IMR-90 (cell line): Measurements from ENCODE around the gene TIMELESS. TPM values are rescaled to one million over a fixed set of nuclear protein-coding genes. Genes with fewer than 3 reads are reported as not detected.

Source experiments
- polyA plus RNA-seq, 3 experiments: library from polyadenylated mRNA; depleted of rRNA; stranded (reverse); fragments of >200 nt; gene quantifications; 2 replicates each; pipeline ENCODE4 v1.2.3, GENCODE V29; 2012; ENCODE audit warnings: low replicate concordance in 1 of 3
- total RNA-seq: library from RNA; depleted of rRNA; stranded (reverse); fragments of >200 nt; gene quantifications from 2 replicates; pipeline ENCODE4 v1.2.3, GENCODE V29; 2012; rRNA removed

Gene TIMELESS
- total and polyA plus RNA-seq, 2 of the 4 experiments (the other 2 are of a cell fraction) = 7.3 to 10.4 TPM

Other genes with a start within 250 kb of the TIMELESS start
- gene RNF41, start 227.5 kb downstream of the TIMELESS start, total RNA-seq = 191 and 272 TPM in 2 replicates
- 112 and 125 TPM in 2 replicates for gene RNF41, start 227.5 kb downstream of the TIMELESS start, polyA plus RNA-seq (2012; rRNA removed)
- 29.2 and 31.4 TPM in 2 replicates for gene NABP2, start 225.1 kb downstream of the TIMELESS start, total RNA-seq
- 37.4 and 42.5 TPM in 2 replicates for gene NABP2, start 225.1 kb downstream of the TIMELESS start, polyA plus RNA-seq (2012; rRNA removed)
- gene SLC39A5, start 219.4 kb downstream of the TIMELESS start, total RNA-seq = not detected in 2 replicates
- gene SLC39A5, start 219.4 kb downstream of the TIMELESS start, polyA plus RNA-seq (2012; rRNA removed) = not detected in 2 replicates
- 15.4 and 16.1 TPM in 2 replicates for gene ANKRD52, start 191.0 kb downstream of the TIMELESS start, total RNA-seq
- gene ANKRD52, start 191.0 kb downstream of the TIMELESS start, polyA plus RNA-seq (2012; rRNA removed) = 35.9 and 36.2 TPM in 2 replicates
- 4.7 TPM in 2 replicates for gene COQ10A, start 182.5 kb downstream of the TIMELESS start, total RNA-seq
- gene COQ10A, start 182.5 kb downstream of the TIMELESS start, polyA plus RNA-seq (2012; rRNA removed) = 10.2 and 10.8 TPM in 2 replicates
- 90.5 and 139 TPM in 2 replicates for gene CS, start 149.1 kb downstream of the TIMELESS start, total RNA-seq
- 120 and 146 TPM in 2 replicates for gene CS, start 149.1 kb downstream of the TIMELESS start, polyA plus RNA-seq (2012; rRNA removed)
- 65.2 and 76.7 TPM in 2 replicates for gene CNPY2, start 133.4 kb downstream of the TIMELESS start, total RNA-seq
- gene CNPY2, start 133.4 kb downstream of the TIMELESS start, polyA plus RNA-seq (2012; rRNA removed) = 175 and 177 TPM in 2 replicates
- 7.5 and 9.7 TPM in 2 replicates for gene PAN2, start 115.4 kb downstream of the TIMELESS start, total RNA-seq
- 16.6 and 20.2 TPM in 2 replicates for gene PAN2, start 115.4 kb downstream of the TIMELESS start, polyA plus RNA-seq (2012; rRNA removed)
- gene IL23A, start 110.5 kb downstream of the TIMELESS start, total RNA-seq = not detected in 2 replicates
- 0.17 and 0.55 TPM in 2 replicates for gene IL23A, start 110.5 kb downstream of the TIMELESS start, polyA plus RNA-seq (2012; rRNA removed)
- 125 and 182 TPM in 2 replicates for gene STAT2, start 89.3 kb downstream of the TIMELESS start, total RNA-seq
- 63.9 and 99.3 TPM in 2 replicates for gene STAT2, start 89.3 kb downstream of the TIMELESS start, polyA plus RNA-seq (2012; rRNA removed)
- not detected in 2 replicates for gene APOF, start 86.6 kb downstream of the TIMELESS start, total RNA-seq
- not detected in 2 replicates for gene APOF, start 86.6 kb downstream of the TIMELESS start, polyA plus RNA-seq (2012; rRNA removed)
- gene MIP, start 5.2 kb upstream of the TIMELESS start, total RNA-seq = not detected in 2 replicates
- not detected in 2 replicates for gene MIP, start 5.2 kb upstream of the TIMELESS start, polyA plus RNA-seq (2012; rRNA removed)
- 1.4 and 1.8 TPM in 2 replicates for gene SPRYD4, start 19.2 kb upstream of the TIMELESS start, total RNA-seq
- gene SPRYD4, start 19.2 kb upstream of the TIMELESS start, polyA plus RNA-seq (2012; rRNA removed) = 1.7 TPM in 2 replicates
- under 0.01 and 0.36 TPM in 2 replicates for gene GLS2, start 38.7 kb upstream of the TIMELESS start, total RNA-seq
- gene GLS2, start 38.7 kb upstream of the TIMELESS start, polyA plus RNA-seq (2012; rRNA removed) = 0.21 and 0.40 TPM in 2 replicates
- gene RBMS2, start 72.4 kb upstream of the TIMELESS start, total RNA-seq = 28.3 and 38.0 TPM in 2 replicates
- 41.9 and 43.6 TPM in 2 replicates for gene RBMS2, start 72.4 kb upstream of the TIMELESS start, polyA plus RNA-seq (2012; rRNA removed)
- gene BAZ2A, start 180.9 kb upstream of the TIMELESS start, total RNA-seq = 15.4 and 15.6 TPM in 2 replicates
- gene BAZ2A, start 180.9 kb upstream of the TIMELESS start, polyA plus RNA-seq (2012; rRNA removed) = 42.8 and 48.6 TPM in 2 replicates
- gene ATP5F1B, start 196.6 kb upstream of the TIMELESS start, total RNA-seq = 795 and 812 TPM in 2 replicates
- 853 and 915 TPM in 2 replicates for gene ATP5F1B, start 196.6 kb upstream of the TIMELESS start, polyA plus RNA-seq (2012; rRNA removed)
- gene PTGES3, start 238.9 kb upstream of the TIMELESS start, total RNA-seq = 42.7 and 101 TPM in 2 replicates
- gene PTGES3, start 238.9 kb upstream of the TIMELESS start, polyA plus RNA-seq (2012; rRNA removed) = 70.4 and 73.2 TPM in 2 replicates